Ramos (cell line): ENCODE data around the gene LASP1.

Experiments
- in situ Hi-C: fragments of 300-500 bp; cut with MboI; formaldehyde crosslinking; loops from one replicate; pipeline ENCODE4 v1.14.3; 2022; ENCODE audit warnings: low sequenced_read_pairs; ENCODE audit not compliant: unreplicated experiment

LASP1 gene

DNA sequence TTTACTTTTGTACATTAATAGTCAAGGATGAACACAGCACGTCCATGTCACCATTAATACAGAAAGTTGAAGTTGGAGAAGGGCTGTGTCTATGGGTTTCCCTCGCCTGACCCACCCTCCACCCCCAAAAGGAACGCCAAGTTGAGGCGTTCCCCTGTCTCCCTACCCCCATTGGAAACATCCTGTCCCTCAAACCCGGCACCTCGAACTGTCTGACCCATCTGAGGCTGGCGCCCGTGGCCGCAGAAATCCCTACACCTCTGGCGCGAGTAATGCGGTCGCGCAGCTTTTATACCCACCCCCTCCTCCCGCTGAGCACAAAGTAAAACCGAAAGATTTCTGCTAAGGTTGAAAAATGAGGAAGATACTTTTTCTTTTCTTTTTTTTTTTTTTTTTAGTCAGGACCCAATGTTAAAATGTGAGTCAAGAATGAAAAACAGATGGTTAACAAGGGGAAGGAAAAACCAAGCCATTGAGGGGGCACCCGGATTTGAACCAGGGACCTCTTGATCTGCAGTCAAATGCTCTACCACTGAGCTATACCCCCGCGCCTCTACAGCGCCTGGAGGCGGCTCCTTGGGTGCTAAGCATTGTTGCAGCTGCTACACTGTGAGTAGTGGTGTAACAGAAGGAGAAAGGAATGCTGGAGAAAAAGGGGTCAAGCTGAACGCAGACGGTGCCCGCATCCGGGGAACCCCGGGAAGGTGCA is 887 bp upstream of the LASP1 start:
- in situ Hi-C loops = no loop called here

DNA sequence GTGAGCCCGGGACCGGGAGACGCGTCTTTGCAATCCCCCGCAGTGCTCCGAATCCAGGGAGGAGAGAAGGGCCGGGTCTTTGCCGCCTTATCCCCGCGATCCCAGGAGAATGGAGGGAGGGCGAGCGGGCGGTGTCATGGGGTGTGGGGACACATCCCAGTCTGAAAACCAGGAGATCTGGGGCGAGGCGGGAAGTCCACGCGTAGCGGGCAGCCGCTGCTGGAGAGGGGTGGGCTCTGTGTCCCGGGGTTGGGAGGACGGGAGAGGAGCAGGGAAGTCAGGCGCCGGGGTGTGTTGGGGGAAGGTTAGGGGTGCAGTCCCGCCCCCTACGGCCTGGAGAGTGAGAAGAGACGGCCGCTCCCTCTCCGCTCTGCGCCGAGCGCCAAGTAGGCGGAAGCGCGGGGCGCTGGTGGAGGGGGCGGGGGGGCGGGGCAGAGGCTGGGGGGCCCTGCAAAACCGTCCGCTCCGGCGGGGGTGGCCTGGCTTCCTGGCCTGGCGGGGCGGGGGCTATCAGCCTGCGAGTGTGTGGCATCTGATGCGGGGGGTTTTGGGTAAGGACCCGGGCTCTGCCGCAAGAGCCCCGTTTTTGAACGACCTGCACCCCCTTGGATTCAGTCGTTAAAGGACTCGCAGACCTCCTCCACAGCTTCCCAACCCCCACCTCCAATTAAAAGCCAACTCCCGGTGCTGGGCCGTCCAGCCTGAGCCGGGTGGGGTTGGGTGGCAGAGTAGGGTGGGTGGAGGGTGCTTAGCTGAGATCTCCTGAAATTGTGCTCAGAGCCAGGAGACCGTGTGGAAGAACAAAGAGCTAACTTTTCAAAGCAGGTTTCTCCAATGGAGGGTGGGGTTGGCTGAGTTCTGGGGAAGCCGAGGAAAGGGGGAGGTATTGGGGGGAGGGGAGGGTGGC is 654 bp downstream of the LASP1 start:
- in situ Hi-C loops = no loop called here

- in situ Hi-C loops = no loop called here
Observed at GRCh38 chr17:38871247-38872015, 1.6 kb downstream of the LASP1 start.

DNA sequence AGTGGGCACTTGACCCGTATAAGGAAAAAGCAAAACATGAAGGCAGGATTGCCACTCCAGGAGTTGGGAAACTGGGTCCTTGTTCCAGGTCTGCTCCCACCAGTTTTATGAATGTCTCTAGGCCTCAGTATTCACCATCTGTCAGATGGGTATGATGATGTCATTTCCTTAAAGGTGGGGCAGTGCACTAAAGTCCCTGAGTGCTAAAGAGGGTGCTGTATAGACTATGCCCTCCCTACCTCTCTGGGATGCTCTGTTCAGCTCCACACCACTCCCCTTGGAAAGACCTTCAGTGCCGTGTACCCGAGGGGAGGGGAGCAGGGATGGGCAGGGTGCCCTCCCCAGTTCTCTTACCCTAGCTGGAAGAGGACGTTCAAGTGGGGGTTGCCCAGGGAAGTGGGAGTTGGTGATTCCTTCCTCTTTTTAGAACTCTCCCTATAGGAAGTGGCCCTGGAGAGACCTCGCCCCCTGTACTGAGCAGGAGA is 2.2 kb downstream of the LASP1 start:
- in situ Hi-C loops = no loop called here

GRCh38 chr17:38872671-38873385 is 3.0 kb downstream of the LASP1 start:
- in situ Hi-C loops = no loop called here

GRCh38 chr17:38873640-38874380 is 4.0 kb downstream of the LASP1 start:
- in situ Hi-C loops = no loop called here

DNA sequence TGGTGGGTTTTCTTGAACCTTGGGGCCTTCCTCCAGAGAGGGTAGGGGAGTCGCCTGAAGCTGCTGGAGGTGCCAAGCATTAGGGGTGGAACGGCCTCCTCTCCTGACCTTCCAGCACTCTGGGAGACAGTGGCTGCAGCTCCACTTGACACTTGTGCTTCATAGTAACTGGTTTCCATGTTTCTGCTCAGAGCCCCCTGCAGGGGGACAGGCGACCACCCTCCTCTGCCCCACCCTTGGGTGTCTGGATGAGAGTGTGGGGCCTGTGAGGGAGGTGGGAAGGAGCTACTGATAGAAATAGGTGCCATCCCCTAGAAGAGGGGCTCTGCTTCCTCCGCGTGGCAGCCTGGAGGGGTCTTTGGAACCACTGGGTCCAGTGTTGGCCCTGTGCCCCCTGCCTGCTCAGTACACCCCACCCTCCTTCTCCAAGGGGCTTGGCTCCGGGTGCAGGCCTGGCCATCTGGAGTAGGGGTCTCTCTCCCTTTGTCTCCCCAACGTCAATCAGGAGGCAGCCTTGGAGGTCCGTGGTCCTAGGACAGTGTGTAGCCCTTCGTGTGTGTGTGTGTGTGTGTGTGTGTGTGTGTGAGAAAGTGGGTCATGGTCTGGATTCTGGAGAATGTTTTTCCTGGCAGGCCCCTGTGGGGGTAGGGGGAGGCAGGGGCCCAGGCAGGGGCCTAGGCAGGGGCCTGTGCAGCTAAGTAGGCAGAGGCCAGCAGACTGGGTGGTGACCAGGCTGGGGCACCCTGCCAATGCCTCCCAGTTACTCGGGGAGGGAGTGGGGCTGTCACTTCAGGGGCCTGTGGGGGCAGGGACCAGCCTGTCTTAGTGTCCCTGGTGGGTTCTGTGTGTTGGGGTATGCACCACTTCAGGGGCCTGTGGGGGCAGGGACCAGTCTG is 4.9 kb downstream of the LASP1 start:
- in situ Hi-C loops = no loop called here

- in situ Hi-C loops = no loop called here
Observed at GRCh38 chr17:38875477-38876075, 5.7 kb downstream of the LASP1 start.

DNA sequence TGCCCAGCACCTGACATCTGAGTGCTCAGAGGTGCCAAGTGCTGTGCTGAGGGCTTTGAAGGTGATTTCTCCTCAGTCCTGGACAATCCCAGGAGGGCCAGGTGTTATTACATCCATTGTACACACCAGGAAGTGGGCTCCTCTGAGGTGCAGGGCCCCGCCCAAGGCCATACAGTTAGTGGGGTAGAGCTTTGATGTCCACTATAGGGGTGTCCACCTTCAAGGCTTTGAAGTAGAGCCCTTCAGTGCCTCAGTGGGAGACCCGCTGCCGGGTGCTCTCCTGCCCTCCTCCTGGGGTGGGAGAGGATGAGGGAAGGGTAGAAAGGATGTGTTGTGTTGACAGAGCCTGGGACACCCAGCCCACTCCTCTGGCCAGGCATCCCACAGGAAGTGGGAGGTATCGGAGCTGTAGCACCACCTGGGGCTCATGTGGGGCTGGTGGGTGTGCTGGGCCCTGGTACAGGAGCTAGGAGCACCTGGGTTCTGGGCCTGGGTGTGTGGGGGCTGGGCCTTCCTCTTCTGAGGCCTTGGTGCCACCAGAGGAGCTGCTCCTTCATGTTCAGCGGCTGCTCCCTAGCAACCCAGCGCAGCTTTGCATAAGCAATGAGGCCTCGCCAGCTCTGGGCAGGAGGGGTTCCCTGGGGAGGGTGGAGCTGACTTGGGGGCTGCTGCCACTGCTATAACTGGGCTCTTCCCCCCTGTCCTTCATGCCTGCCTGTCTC is 7.4 kb downstream of the LASP1 start:
- in situ Hi-C loops = no loop called here

DNA sequence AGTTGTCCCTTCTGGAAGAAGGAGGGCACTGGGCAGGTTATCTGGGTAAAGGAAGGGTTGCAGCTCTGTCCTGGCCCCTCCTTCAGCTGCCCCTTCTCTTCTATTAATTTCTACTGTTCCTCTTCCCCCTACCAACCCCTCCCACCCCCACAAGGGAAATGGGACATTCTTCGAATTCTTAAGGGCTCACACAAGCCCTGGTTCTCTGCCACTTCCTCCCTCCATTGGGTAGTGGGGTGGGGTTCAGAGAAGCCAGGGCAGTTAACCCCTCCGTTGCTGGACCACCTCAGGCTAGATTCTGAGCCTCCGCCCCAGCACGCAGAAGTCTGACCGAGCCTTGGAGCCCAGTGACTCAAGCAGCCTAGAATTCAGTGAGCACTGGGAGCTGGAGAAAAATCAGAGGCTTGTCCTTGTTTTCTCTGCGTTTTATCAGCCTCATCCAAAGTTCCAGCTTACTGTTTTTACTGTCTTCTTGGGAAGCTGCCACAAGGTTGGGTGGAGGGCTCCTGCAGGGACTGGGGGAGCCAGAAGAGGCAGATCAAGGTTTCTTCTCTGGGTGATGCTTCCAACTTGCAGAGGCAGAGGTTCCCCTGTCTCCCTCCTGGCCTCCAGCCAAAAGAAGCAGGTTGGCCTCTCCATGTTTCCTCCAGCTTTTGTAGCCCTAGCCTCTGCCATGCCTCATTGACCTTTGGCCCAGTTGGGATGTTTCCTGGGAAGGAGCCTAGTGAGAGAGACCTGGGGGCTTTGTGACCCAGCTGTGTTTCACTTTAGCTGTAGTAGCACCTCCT is 10.2 kb downstream of the LASP1 start:
- in situ Hi-C loops = no loop called here

- in situ Hi-C loops = no loop called here
Observed at GRCh38 chr17:38881600-38882191, 11.8 kb downstream of the LASP1 start.

DNA sequence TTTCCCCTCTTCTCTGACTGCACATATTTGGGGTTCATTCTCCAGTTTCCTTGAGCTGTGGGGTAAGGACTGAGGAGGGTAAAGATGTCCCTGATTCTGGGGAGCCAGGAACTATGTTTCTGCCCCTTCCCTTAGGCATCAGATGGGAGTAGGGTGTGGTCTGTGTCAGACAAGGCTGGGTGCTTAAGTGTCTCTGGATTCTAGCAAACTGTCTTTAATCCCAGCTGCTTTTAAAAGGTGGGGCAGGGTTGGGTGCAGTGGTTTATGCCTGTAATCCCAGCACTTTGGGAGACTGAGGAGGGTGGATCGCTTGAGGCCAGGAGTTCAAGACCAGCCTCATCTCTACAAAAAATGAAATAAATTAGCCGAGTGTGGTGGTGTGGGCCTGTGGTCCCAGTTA is 13.0 kb downstream of the LASP1 start:
- in situ Hi-C loops = no loop called here

DNA sequence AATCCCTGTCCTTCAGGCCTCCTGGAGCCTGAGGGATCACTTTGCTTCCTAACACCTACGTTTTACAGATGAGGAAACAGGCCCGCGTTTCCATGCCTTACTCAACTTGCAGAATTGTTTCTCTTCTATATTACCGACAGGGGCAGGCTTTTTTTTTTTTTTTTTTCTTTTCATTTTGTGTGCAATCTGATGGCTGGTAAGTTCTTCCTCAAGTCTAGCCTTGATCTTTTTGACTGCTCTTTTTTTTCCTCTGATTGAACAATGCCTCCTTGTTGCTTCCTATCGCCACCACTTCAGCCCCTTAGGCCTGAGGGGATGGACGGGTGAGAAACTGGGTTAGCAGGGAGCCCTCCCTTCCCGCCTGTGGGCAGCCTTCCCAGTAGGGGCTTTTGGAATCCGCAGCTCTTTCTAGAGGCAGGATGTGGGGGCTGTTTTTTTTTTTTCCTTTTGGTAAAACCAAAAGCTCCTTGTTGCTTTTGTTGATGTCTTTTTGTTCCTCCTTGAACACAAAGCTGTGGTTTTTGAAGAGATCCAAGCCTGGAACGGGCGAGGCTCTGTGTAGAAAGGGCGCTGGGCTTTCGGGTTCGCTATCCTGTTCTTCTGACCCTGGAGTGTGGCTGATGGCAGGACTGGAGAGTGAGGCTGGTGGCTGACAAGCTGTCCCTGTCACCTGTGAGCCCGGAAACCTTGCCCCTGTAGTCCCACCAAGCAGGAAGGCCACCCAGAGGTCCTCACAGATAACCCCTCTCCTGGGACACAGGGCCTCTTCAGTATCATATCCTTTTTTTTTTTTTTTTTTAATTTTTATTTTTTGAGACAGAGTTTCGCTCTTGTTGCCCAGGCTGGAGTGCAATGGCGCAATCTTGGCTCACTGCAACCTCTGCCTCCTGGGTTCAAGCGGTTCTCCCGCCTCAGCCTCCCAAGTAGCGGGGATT is 14.0 kb downstream of the LASP1 start:
- in situ Hi-C loops = no loop called here

DNA sequence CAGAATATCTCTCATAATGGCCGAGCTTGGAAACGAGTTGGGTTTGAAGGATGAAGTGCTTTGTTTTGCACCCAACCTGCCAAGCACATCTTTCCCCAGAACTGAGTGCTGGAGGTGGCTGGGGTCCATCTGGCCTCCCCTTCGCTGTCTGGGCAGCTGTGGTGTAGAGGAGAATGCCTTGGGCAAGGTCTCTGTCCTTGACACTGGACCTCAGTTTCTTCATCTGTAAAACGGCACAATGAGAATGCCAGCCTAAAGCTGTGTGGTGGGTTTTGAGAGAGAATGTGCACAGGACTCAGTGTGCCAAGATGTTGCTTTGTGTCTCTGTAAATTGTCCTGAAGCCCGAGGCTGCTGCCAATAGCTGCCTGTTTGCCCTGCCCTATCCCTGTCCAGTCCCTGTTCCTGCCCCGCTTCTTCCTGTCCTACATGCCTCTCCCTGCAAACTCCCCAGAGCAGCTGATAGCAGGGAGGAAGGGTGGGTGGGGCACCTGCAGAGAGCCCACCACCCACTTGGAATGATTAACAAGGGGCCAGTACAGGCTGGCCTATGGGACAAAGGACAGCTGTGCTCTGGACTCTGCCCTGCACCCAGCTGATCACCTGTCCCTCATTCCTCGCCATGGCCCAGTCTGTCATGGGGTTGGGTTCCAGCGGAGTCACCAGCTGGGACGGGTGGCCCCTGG is 15.3 kb downstream of the LASP1 start:
- in situ Hi-C loops = no loop called here
